CD1c-positive myeloid dendritic cell (primary cell): Measurements from ENCODE around the gene DOK7.

ENCODE experiments used
- DNase-seq: peaks from one replicate; pipeline ENCODE4 v3.0.0-alpha.2; 2016; ENCODE audit errors: extremely low spot score

The DOK7 gene

GRCh38 chr4:3462321-3462789, 751 bp upstream of the DOK7 start:
- no peak for DNase-seq

GRCh38 chr4:3463556-3464348, 646 bp downstream of the DOK7 start:
- no peak for DNase-seq

GRCh38 chr4:3464349-3464905, 1.3 kb downstream of the DOK7 start:
- DNase-seq: no peak

- no peak for DNase-seq
Observed at GRCh38 chr4:3464911-3465697, 2.0 kb downstream of the DOK7 start.

GRCh38 chr4:3465698-3466671, 2.9 kb downstream of the DOK7 start:
- DNase-seq: no peak

- no peak for DNase-seq
Observed at GRCh38 chr4:3466691-3467600, 3.8 kb downstream of the DOK7 start.

GRCh38 chr4:3467601-3468031, 4.5 kb downstream of the DOK7 start:
- no peak for DNase-seq

- no peak for DNase-seq
Observed at GRCh38 chr4:3468154-3468553, 5.0 kb downstream of the DOK7 start.

- no peak for DNase-seq
Observed at GRCh38 chr4:3468804-3469203, 5.7 kb downstream of the DOK7 start.

GRCh38 chr4:3469386-3470243, 6.5 kb downstream of the DOK7 start:
- DNase-seq: no peak

GRCh38 chr4:3470244-3471097, 7.4 kb downstream of the DOK7 start:
- DNase-seq: no peak

GRCh38 chr4:3471098-3471760, 8.1 kb downstream of the DOK7 start:
- no peak for DNase-seq

- no peak for DNase-seq
Observed at GRCh38 chr4:3471886-3472285, 8.8 kb downstream of the DOK7 start.

GRCh38 chr4:3472411-3473141, 9.5 kb downstream of the DOK7 start:
- DNase-seq: no peak

- DNase-seq: no peak
Observed at GRCh38 chr4:3473181-3473950, 10.3 kb downstream of the DOK7 start.

GRCh38 chr4:3473996-3474765, 11.1 kb downstream of the DOK7 start:
- no peak for DNase-seq
